WTC11 (cell line): Measurements from ENCODE around the gene STON1. TPM values are rescaled to one million over a fixed set of nuclear protein-coding genes. Genes with fewer than 3 reads are reported as not detected.
"Not testable (repeated sequence)": the region's sequence is repeated elsewhere in the genome, so short reads cannot be mapped to it uniquely, and the experiment has no call there.

Source experiments
- ATAC-seq: fragments of 200-7000 bp; cut with Tn5 transposase; 2 replicates; pipeline ENCODE4 v1.10.0; 2021; ENCODE audit warnings: mild to moderate bottlenecking, moderate library complexity
- CTCF ChIA-PET: fragments of 300-600 bp; sonication (Branson Sonifier 250); formaldehyde crosslinking; loops from one replicate; lab custom pipeline; 2021; ENCODE audit warnings: antibody characterized with exemption; lab: Charles Lee
- POLR2A ChIA-PET: fragments of 350-600 bp; sonication (Branson Sonifier 250); formaldehyde crosslinking; loops from one replicate; lab custom pipeline; 2021; ENCODE audit warnings: antibody characterized with exemption; lab: Charles Lee
- DNase-seq: peaks from one replicate; pipeline ENCODE4 v3.0.0; 2021; ENCODE audit warnings: low spot score
- H3K27ac Mint-ChIP-seq: 2 replicates; pipeline ENCODE4 v1.8.0; 2021; ENCODE audit warnings: mixed read lengths
- H3K27me3 Mint-ChIP-seq: 2 replicates; pipeline ENCODE4 v1.8.0; 2021; ENCODE audit warnings: low read depth, mild to moderate bottlenecking, moderate library complexity, mixed read lengths
- H3K36me3 Mint-ChIP-seq: 2 replicates; pipeline ENCODE4 v1.8.0; 2021; ENCODE audit warnings: mixed read lengths
- H3K4me1 Mint-ChIP-seq: 2 replicates; pipeline ENCODE4 v1.8.0; 2022; ENCODE audit warnings: mixed read lengths
- H3K4me3 Mint-ChIP-seq: 2 replicates; pipeline ENCODE4 v1.8.0; 2021; ENCODE audit warnings: mild to moderate bottlenecking, moderate library complexity, mixed read lengths
- H3K9me3 Mint-ChIP-seq: 2 replicates; pipeline ENCODE4 v1.8.0; 2021; ENCODE audit warnings: mixed read lengths
- ATF6 ChIP-seq: sonication (generic); formaldehyde crosslinking; IDR thresholded peaks from 2 replicates; pipeline ENCODE4 v1.8.1; 2023; ENCODE audit warnings: mild to moderate bottlenecking, missing genetic modification reagents
- CREB1 ChIP-seq: sonication (generic); formaldehyde crosslinking; IDR thresholded peaks from 2 replicates; pipeline ENCODE4 v1.8.0; 2023; ENCODE audit warnings: mild to moderate bottlenecking, missing genetic modification reagents
- FOXP1 ChIP-seq: sonication (generic); formaldehyde crosslinking; IDR thresholded peaks from 2 replicates; pipeline ENCODE4 v1.8.0; 2022; ENCODE audit warnings: missing genetic modification reagents, mild to moderate bottlenecking, moderate library complexity, borderline replicate concordance
- GABPB1 ChIP-seq: sonication (generic); formaldehyde crosslinking; IDR thresholded peaks from 2 replicates; pipeline ENCODE4 v1.8.1; 2023; ENCODE audit warnings: mild to moderate bottlenecking, missing genetic modification reagents
- GRHL2 ChIP-seq: fragments of 250-450 bp; sonication (Bioruptor Pico); IDR thresholded peaks from 2 replicates; pipeline ENCODE4 v1.8.0; 2022; ENCODE audit warnings: mild to moderate bottlenecking, moderate library complexity; ENCODE audit not compliant: insufficient replicate concordance, severe bottlenecking
- GTF2I ChIP-seq: fragments of 250-450 bp; sonication (Bioruptor Pico); conservative IDR thresholded peaks from 2 replicates; pipeline ENCODE4 v1.4.0; 2021; ENCODE audit warnings: mild to moderate bottlenecking
- PRDM15 ChIP-seq: sonication (generic); formaldehyde crosslinking; IDR thresholded peaks from 2 replicates; pipeline ENCODE4 v1.8.0; 2022; ENCODE audit warnings: missing genetic modification reagents
- ZBTB21 ChIP-seq: sonication (generic); formaldehyde crosslinking; IDR thresholded peaks from 2 replicates; pipeline ENCODE4 v1.8.1; 2023; ENCODE audit warnings: mild to moderate bottlenecking, missing genetic modification reagents, borderline replicate concordance
- ZBTB43 ChIP-seq: sonication (generic); formaldehyde crosslinking; IDR thresholded peaks from 2 replicates; pipeline ENCODE4 v1.8.1; 2023; ENCODE audit warnings: mild to moderate bottlenecking, missing genetic modification reagents
- ZNF121 ChIP-seq: sonication (generic); formaldehyde crosslinking; IDR thresholded peaks from 2 replicates; pipeline ENCODE4 v1.8.0; 2023; ENCODE audit warnings: missing genetic modification reagents
- ZNF232 ChIP-seq: sonication (generic); formaldehyde crosslinking; IDR thresholded peaks from 2 replicates; pipeline ENCODE4 v1.8.0; 2022; ENCODE audit warnings: mild to moderate bottlenecking, missing genetic modification reagents
- ZNF396 ChIP-seq: fragments of 250-450 bp; sonication (Bioruptor Pico); IDR thresholded peaks from 2 replicates; pipeline ENCODE4 v1.8.0; 2021; ENCODE audit warnings: mild to moderate bottlenecking, moderate library complexity, borderline replicate concordance
- total RNA-seq: library from RNA; stranded (reverse); gene quantifications from 3 replicates; pipeline ENCODE4 v1.2.3, GENCODE V29; 2021
- TF ChIP-seq, protein P1 (sequence below): sonication (generic); formaldehyde crosslinking; IDR thresholded peaks from 2 replicates; pipeline ENCODE4 v1.8.1; 2023; ENCODE audit warnings: mild to moderate bottlenecking, missing genetic modification reagents, moderate library complexity
- TF ChIP-seq, protein P2 (sequence below): sonication (generic); formaldehyde crosslinking; conservative IDR thresholded peaks from 2 replicates; pipeline ENCODE4 v1.8.1; 2023; ENCODE audit warnings: mild to moderate bottlenecking, low read depth, missing genetic modification reagents, moderate library complexity

Gene STON1
- total RNA-seq, 1 experiment from 2014 or later = 11.0 TPM

- TF ChIP-seq GABPB1 = no peak
- no peak for TF ChIP-seq CREB1
Observed at GRCh38 chr2:48613211-48613610, 83.3 kb downstream of the STON1 start (continued).

DNA sequence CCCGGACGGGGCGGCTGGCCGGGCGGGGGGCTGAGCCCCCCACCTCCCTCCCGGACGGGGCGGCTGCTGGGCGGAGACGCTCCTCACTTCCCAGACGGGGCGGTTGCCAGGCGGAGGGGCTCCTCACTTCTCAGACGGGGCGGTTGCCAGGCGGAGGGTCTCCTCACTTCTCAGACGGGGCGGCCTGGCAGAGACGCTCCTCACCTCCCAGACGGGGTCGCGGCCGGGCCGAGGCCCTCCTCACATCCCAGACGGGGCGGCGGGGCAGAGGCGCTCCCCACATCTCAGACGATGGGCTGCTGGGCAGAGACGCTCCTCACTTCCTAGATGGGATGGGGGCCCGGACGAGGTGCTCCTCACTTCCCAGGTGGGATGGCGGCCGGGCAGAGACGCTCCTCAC, 84.6 kb downstream of the STON1 start:
- H3K4me3 Mint-ChIP-seq, POLR2A ChIA-PET, H3K4me1 Mint-ChIP-seq, H3K27me3 Mint-ChIP-seq, DNase-seq, H3K27ac Mint-ChIP-seq, ATAC-seq: not testable (repeated sequence)
- CTCF ChIA-PET = interaction anchor here (0.6 kb wide), 2 partner anchors 15 to 243 kb away, joined by 3 read pairs; no protein-coding TSS in a partner anchor
- Mint-ChIP-seq H3K36me3 (peaks cover 15% of the 10 kb centered on the region), H3K9me3 (peaks cover 12% of the 10 kb centered on the region)

- Mint-ChIP-seq H3K4me1 (no peaks in the 10 kb centered on the region), H3K9me3 (peaks cover 12% of the 10 kb centered on the region), H3K36me3 (peaks cover 15% of the 10 kb centered on the region), H3K27me3 (no peaks in the 10 kb centered on the region), H3K4me3 (no peak within 1 kb of the TSS), H3K27ac (no peak within 1 kb of the TSS)
- TF ChIP-seq GRHL2 (CRISPR knock-in tag) (no peak), ATF6 (CRISPR knock-in tag) (no peak), ZBTB21 (no peak), GTF2I (CRISPR knock-in tag) (no peak), ZNF121 (CRISPR knock-in tag) (no peak), PRDM15 (CRISPR knock-in tag) (no peak), ZBTB43 (no peak), ZNF396 (CRISPR knock-in tag) (no peak), FOXP1 (no peak), ZNF232 (CRISPR knock-in tag) (no peak)
- TF ChIP-seq, protein P1, sequence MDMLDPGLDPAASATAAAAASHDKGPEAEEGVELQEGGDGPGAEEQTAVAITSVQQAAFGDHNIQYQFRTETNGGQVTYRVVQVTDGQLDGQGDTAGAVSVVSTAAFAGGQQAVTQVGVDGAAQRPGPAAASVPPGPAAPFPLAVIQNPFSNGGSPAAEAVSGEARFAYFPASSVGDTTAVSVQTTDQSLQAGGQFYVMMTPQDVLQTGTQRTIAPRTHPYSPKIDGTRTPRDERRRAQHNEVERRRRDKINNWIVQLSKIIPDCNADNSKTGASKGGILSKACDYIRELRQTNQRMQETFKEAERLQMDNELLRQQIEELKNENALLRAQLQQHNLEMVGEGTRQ (CRISPR knock-in tag) = no peak
- TF ChIP-seq, protein P2, sequence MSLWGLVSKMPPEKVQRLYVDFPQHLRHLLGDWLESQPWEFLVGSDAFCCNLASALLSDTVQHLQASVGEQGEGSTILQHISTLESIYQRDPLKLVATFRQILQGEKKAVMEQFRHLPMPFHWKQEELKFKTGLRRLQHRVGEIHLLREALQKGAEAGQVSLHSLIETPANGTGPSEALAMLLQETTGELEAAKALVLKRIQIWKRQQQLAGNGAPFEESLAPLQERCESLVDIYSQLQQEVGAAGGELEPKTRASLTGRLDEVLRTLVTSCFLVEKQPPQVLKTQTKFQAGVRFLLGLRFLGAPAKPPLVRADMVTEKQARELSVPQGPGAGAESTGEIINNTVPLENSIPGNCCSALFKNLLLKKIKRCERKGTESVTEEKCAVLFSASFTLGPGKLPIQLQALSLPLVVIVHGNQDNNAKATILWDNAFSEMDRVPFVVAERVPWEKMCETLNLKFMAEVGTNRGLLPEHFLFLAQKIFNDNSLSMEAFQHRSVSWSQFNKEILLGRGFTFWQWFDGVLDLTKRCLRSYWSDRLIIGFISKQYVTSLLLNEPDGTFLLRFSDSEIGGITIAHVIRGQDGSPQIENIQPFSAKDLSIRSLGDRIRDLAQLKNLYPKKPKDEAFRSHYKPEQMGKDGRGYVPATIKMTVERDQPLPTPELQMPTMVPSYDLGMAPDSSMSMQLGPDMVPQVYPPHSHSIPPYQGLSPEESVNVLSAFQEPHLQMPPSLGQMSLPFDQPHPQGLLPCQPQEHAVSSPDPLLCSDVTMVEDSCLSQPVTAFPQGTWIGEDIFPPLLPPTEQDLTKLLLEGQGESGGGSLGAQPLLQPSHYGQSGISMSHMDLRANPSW (CRISPR knock-in tag) = no peak
- CTCF ChIA-PET = no interaction called here
- no peak for DNase-seq
- no peak for ATAC-seq
- POLR2A ChIA-PET = no interaction called here
Observed at GRCh38 chr2:48617618-48618017, 87.7 kb downstream of the STON1 start, which contains the start of gene GTF2A1L. TSS of gene GTF2A1L (plus strand) at chr2:48617856. CDS start at chr2:48617875, 19 bp downstream.
